K562 treated with DMSO at 1 percent for 48 hours (cell line): ENCODE data around the gene MUC7. TPM values are rescaled to one million over a fixed set of nuclear protein-coding genes. Genes with fewer than 3 reads are reported as not detected.

ENCODE experiments used
- total RNA-seq: library from RNA; unstranded; fragments of 300-600 nt; gene quantifications from 2 replicates; pipeline ENCODE4 v1.2.3, GENCODE V29; 2022; ENCODE audit warnings: low replicate concordance; ENCODE audit errors: extremely low read depth

MUC7 gene
- total RNA-seq = not detected in 2 replicates

GRCh38 chr4:70471897-70472296 lies at the start of gene MUC7:
Gene MUC7 (plus strand): TSS chr4:70472197. CDS start chr4:70474022, 1,825 bp downstream.

GRCh38 chr4:70518269-70518668 lies 46.3 kb downstream of the MUC7 start, which contains the start of gene AMTN:
Gene AMTN (plus strand): TSS chr4:70518569. CDS start chr4:70518778, 209 bp downstream.

Other genes starting within 250 kb of the MUC7 start
- gene FDCSP, start 246.1 kb upstream of the MUC7 start, total RNA-seq = not detected in 2 replicates
- not detected in 2 replicates for gene CSN3, start 229.6 kb upstream of the MUC7 start, total RNA-seq
- not detected in 2 replicates for gene CABS1, start 137.2 kb upstream of the MUC7 start, total RNA-seq
- gene SMR3A, start 111.4 kb upstream of the MUC7 start, total RNA-seq = not detected in 2 replicates
- not detected in 2 replicates for gene SMR3B, start 89.1 kb upstream of the MUC7 start, total RNA-seq
- gene OPRPN, start 74.3 kb upstream of the MUC7 start, total RNA-seq = not detected in 2 replicates
- not detected in 2 replicates for gene AMTN, start 46.4 kb downstream of the MUC7 start, total RNA-seq
- gene AMBN, start 120.1 kb downstream of the MUC7 start, total RNA-seq = not detected in 2 replicates
- not detected in 2 replicates for gene ENAM, start 156.5 kb downstream of the MUC7 start, total RNA-seq
- not detected in 2 replicates for gene JCHAIN, start 194.3 kb downstream of the MUC7 start, total RNA-seq
- not detected in 2 replicates for gene UTP3, start 216.3 kb downstream of the MUC7 start, total RNA-seq
- gene RUFY3, start 249.8 kb downstream of the MUC7 start, total RNA-seq = not detected in 2 replicates